GM12872 (cell line): Measurements from ENCODE around the gene GTSE1.

ENCODE experiments used
- TF ChIP-seq, protein P1 (sequence below): IDR thresholded peaks from 3 replicates; pipeline ENCODE4 v1.5.1; 2011; ENCODE audit warnings: low read depth, mild to moderate bottlenecking, low read length, moderate library complexity; ENCODE audit not compliant: insufficient read depth

GTSE1 gene

GRCh38 chr22:46296257-46297150, at the start of gene GTSE1:
GTSE1 (plus strand) TSS chr22:46296870; CDS start chr22:46297401, 531 bp downstream.
- TF ChIP-seq, protein P1, sequence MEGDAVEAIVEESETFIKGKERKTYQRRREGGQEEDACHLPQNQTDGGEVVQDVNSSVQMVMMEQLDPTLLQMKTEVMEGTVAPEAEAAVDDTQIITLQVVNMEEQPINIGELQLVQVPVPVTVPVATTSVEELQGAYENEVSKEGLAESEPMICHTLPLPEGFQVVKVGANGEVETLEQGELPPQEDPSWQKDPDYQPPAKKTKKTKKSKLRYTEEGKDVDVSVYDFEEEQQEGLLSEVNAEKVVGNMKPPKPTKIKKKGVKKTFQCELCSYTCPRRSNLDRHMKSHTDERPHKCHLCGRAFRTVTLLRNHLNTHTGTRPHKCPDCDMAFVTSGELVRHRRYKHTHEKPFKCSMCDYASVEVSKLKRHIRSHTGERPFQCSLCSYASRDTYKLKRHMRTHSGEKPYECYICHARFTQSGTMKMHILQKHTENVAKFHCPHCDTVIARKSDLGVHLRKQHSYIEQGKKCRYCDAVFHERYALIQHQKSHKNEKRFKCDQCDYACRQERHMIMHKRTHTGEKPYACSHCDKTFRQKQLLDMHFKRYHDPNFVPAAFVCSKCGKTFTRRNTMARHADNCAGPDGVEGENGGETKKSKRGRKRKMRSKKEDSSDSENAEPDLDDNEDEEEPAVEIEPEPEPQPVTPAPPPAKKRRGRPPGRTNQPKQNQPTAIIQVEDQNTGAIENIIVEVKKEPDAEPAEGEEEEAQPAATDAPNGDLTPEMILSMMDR, result no peak

DNA sequence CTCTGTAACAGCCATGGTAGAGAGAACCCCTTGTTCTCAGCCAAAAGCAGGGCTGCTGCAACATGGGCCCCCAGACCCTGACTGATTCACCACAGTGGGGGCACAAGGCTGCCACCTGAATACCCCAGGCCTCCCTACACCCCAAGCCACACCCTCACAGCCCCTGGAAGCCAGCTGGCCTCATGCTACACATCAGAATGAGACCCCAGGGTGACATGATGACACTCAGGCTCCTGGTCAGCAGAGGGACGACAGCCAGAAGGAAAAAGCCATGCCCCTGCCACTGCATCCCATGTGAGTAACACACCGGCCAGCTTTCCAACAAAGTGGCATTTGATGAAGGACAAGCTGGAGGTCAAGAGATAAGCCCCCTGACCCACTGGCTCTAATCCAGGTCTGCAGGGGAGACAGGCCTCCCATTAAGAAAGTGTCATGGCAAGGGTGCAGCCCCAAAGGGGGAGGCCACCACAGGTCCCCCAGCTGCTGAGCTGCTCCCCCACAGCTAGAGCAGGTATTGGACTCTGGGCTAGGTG, 49.2 kb upstream of the GTSE1 start:
- TF ChIP-seq, protein P1, result no peak

DNA sequence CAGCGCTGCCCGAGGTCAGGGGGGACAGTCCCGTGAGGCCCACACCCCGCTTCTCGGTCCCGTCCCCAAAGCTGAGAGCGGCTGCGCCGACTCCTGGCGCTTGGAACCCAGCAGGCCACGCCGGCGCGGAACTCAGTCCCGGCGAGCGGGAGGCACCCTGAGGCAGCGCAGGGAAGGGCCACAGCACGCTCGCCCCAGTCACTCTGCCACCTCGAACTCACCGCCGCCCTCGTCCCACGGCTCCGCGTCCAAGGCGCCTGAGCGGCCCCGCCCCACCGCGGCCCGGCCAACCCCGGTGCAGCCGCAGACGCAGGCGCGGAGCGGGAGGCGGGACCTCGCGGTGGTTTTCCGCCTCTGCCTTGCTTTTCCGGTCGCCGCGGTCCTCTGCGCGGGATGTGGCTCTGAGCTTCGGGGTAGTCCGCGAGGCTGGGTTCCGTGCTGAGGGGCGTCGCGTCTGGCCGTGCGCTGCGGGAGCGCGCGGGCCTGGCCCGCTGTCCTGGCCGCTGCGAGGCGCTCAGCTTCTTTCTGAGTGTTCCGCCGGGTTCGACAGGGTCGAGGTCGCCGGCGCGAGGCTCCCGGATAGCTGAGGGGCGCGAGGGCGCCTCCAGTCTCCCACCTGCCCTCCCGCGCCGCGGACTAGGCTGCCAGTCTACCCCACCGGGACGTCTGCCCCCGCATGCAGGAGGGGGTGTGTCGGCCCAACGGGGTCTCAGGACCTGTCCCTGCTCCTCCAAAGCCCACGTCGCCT, 46.5 kb upstream of the GTSE1 start, which contains the start of gene CDPF1:
TSS of gene CDPF1 (minus strand) at position 259 of the 748 bp plus-strand sequence. CDS start 2,009 bp downstream, outside the sequence.
- TF ChIP-seq, protein P1, result 0 out of 3 replicates have a peak, but pooled peaks have one; percentile 2

GRCh38 chr22:46250783-46251125, 45.9 kb upstream of the GTSE1 start:
- TF ChIP-seq, protein P1, result no peak

- TF ChIP-seq, protein P1, result no peak
Observed at GRCh38 chr22:46251266-46251665, 45.4 kb upstream of the GTSE1 start.

DNA sequence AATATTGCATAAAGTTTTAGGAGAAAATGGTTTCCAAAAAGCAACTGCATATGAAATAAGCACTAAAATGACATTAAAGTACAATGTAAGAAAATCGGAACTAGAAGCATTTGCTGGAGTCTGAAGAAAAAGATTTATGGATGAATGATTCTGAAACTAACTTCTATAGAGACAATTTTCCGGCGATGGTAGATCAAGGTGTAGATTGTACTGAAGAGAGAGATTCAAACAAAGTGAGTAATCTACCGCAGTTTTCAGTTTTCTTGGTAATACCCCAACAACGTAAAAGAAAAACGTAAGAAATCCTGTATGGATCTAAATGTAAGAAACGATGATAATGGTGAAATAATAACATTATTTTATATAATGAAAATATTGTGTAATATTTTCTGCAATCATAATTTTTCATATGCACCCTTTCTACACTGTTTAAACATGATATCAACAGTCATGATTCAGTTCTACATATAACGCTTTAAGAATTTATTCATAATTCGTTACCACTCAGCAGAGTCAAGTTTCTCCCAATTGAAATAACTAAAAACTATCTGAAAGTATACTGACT, 44.8 kb upstream of the GTSE1 start:
- TF ChIP-seq, protein P1, result no peak
